Lung (tissue), 16 donors: ENCODE measurements around the gene CASK. TPM values are rescaled to one million over a fixed set of nuclear protein-coding genes. Genes with fewer than 3 reads are reported as not detected.
A peak's percentile ranks its signal among the peaks of the same experiment; 100 is the strongest.

ENCODE experiments used
- ATAC-seq: fragments of 200-7000 bp; cut with Tn5 transposase; one replicate; pipeline ENCODE4 v1.9.1; 2020; ENCODE audit warnings: moderate number of reproducible peaks; ENCODE audit not compliant: insufficient read depth, low FRiP score
- DNase-seq, 3 donors: peaks; one replicate each; pipeline ENCODE4 v3.0.0-alpha.2; 2013 to 2017
- H3K27ac ChIP-seq, 2 donors: one replicate each; pipeline ENCODE4 v1.5.1; 2013; ENCODE audit warnings: mild to moderate bottlenecking in 2 of 2, moderate library complexity in 2 of 2, control low read depth in 1 of 2, inconsistent platforms in 1 of 2, low read depth in 1 of 2, low read length in 1 of 2
- H3K27me3 ChIP-seq, 3 donors: one replicate each; pipeline ENCODE4 v1.5.1; 2013; ENCODE audit warnings: low read length in 2 of 3; ENCODE audit not compliant: control insufficient read depth in 3 of 3, insufficient read depth in 3 of 3
- H3K36me3 ChIP-seq, 4 donors: one replicate each; pipeline ENCODE4 v1.5.1; 2013; ENCODE audit warnings: low read length in 4 of 4, mild to moderate bottlenecking in 1 of 4, moderate library complexity in 1 of 4; ENCODE audit not compliant: control insufficient read depth in 4 of 4, insufficient read depth in 4 of 4
- H3K4me1 ChIP-seq, 5 donors: one replicate each; pipeline ENCODE4 v1.5.1; 2013; ENCODE audit warnings: low read length in 5 of 5, mild to moderate bottlenecking in 2 of 5, moderate library complexity in 1 of 5; ENCODE audit not compliant: control insufficient read depth in 5 of 5, insufficient read depth in 5 of 5
- H3K4me3 ChIP-seq: one replicate; pipeline ENCODE4 v1.5.1; 2013; ENCODE audit warnings: mild to moderate bottlenecking, control low read depth, moderate library complexity
- H3K9ac ChIP-seq, 2 donors: one replicate each; pipeline ENCODE4 v1.5.1; 2013; ENCODE audit warnings: low read length in 2 of 2, control low read depth in 1 of 2; ENCODE audit not compliant: insufficient read depth in 1 of 2
- H3K9me3 ChIP-seq, 4 donors: one replicate each; pipeline ENCODE4 v1.5.1; 2013; ENCODE audit warnings: low read length in 3 of 4, mild to moderate bottlenecking in 1 of 4, moderate library complexity in 1 of 4; ENCODE audit not compliant: control insufficient read depth in 4 of 4, insufficient read depth in 3 of 4
- CTCF ChIP-seq: IDR thresholded peaks from 2 replicates; pipeline ENCODE4 v1.5.1; 2012; ENCODE audit warnings: mild to moderate bottlenecking; ENCODE audit errors: control extremely low read depth, extremely low read depth
- WGBS, 2 donors: extraction: QIAGEN DNeasy Blood & Tissue Kit; methylation state at CpG; one replicate each; pipeline ENCODE4 v1.1.7; 2013; 5-methylcytosine and 5-hydroxymethylcytosine counted together
- long read RNA-seq, 5 donors: transcript quantifications; one replicate each; lab custom pipeline, GENCODE V29; 2026
- polyA plus RNA-seq, 2 donors: library from polyadenylated mRNA; stranded (reverse); fragments of 200-250 nt; gene quantifications; one replicate each; pipeline ENCODE4 v1.2.1, GENCODE V29; 2013
- total RNA-seq, 2 donors: library from RNA; depleted of rRNA in 1 of 2; stranded (reverse); fragments of >200 nt in 1 of 2; gene quantifications; one replicate each; pipeline ENCODE4 v1.2.1, GENCODE V29; 2014 to 2021
- donor health status: control.
- donor health status: control.
- donor health status: Bipolar disorder and iron deficiency.
- donor health status: healthy.
- donor health status: DM: yes; HTN: yes; CAD: no.

CASK gene, protein sequence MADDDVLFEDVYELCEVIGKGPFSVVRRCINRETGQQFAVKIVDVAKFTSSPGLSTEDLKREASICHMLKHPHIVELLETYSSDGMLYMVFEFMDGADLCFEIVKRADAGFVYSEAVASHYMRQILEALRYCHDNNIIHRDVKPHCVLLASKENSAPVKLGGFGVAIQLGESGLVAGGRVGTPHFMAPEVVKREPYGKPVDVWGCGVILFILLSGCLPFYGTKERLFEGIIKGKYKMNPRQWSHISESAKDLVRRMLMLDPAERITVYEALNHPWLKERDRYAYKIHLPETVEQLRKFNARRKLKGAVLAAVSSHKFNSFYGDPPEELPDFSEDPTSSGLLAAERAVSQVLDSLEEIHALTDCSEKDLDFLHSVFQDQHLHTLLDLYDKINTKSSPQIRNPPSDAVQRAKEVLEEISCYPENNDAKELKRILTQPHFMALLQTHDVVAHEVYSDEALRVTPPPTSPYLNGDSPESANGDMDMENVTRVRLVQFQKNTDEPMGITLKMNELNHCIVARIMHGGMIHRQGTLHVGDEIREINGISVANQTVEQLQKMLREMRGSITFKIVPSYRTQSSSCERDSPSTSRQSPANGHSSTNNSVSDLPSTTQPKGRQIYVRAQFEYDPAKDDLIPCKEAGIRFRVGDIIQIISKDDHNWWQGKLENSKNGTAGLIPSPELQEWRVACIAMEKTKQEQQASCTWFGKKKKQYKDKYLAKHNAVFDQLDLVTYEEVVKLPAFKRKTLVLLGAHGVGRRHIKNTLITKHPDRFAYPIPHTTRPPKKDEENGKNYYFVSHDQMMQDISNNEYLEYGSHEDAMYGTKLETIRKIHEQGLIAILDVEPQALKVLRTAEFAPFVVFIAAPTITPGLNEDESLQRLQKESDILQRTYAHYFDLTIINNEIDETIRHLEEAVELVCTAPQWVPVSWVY
- total RNA-seq (10 to 100 TPM; 50.0 to 68.1 TPM), polyA plus RNA-seq (10 to 100 TPM in 1 of 2 donors, 1 to 10 TPM in 1; 8.2 to 11.2 TPM)
- long read RNA-seq, donor 1, full-length matches to known transcripts = 8 of 8 reads
- long read RNA-seq, donor 1, partial matches to known transcripts = 0 of 8 reads
- long read RNA-seq, donor 1, other reads (novel, unspliced or antisense) = 0 of 8 reads
- long read RNA-seq, donor 2, partial matches to known transcripts = 0 of 2 reads
- long read RNA-seq, donor 2, other reads (novel, unspliced or antisense) = 0 of 2 reads
- long read RNA-seq, donor 3, partial matches to known transcripts = 0 of 1 reads
- long read RNA-seq, donor 3, other reads (novel, unspliced or antisense) = 0 of 1 reads
- long read RNA-seq, donor 4 = 0 reads
- long read RNA-seq, donor 5, full-length matches to known transcripts = 7 of 7 reads
- long read RNA-seq, donor 5, partial matches to known transcripts = 0 of 7 reads
- long read RNA-seq, donor 5, other reads (novel, unspliced or antisense) = 0 of 7 reads

GRCh38 chrX:41923211-41923977 lies at the start of gene CASK:
TSS of gene CASK (minus strand) at chrX:41923554. CDS start at chrX:41922988, 566 bp downstream.
- Histone ChIP-seq H3K27ac (peak within 1 kb of the TSS; percentile 91 to 94), H3K27me3 (peaks cover 3 to 21% (median 14%) of the 10 kb centered on the region in 3 donors), H3K36me3 (no peaks in the 10 kb centered on the region), H3K9ac (peak within 1 kb of the TSS; percentile 8 to 89), H3K9me3 (peaks cover 0 to 2% (median 0%) of the 10 kb centered on the region in 4 donors), H3K4me3 (peak within 1 kb of the TSS; percentile 52), H3K4me1 (peaks cover 0 to 9% (median 0%) of the 10 kb centered on the region in 5 donors)
- DNase-seq = peak; percentile 95 to 97 (median 96)
- peak; percentile 93 for ATAC-seq
- WGBS, 2 donors = 0 to 34% methylated on average over 3 to 123 of the region's 123 CpGs
- no peak for TF ChIP-seq CTCF

GRCh38 chrX:41971346-41971745 lies 48.0 kb upstream of the CASK start:
- Histone ChIP-seq H3K27ac (no peak overlapping the region), H3K36me3 (no peaks in the 10 kb centered on the region), H3K9me3 (peaks cover 0 to 3% (median 0%) of the 10 kb centered on the region in 4 donors), H3K9ac (no peak overlapping the region), H3K27me3 (peaks cover 0 to 21% (median 2%) of the 10 kb centered on the region in 3 donors), H3K4me3 (no peak overlapping the region), H3K4me1 (no peaks in the 10 kb centered on the region)
- TF ChIP-seq CTCF = no peak
- 86 to 88% methylated on average over 3 of the region's 3 CpGs for WGBS, 2 donors
- DNase-seq (no peak), ATAC-seq (no peak)

- no peaks in the 10 kb centered on the region for H3K36me3 ChIP-seq
- H3K9ac ChIP-seq = no peak overlapping the region
- H3K4me3 ChIP-seq = no peak overlapping the region
- H3K27me3 ChIP-seq = peaks cover 0 to 19% (median 2%) of the 10 kb centered on the region in 3 donors
- no peak overlapping the region for H3K27ac ChIP-seq
- no peak for ATAC-seq
- DNase-seq = no peak
- no peak for TF ChIP-seq CTCF
- H3K4me1 ChIP-seq = no peaks in the 10 kb centered on the region
- peaks cover 0 to 3% (median 0%) of the 10 kb centered on the region in 4 donors for H3K9me3 ChIP-seq
Observed at GRCh38 chrX:41970419-41970818, 47.1 kb upstream of the CASK start.
